ENCODE data around the gene FOXE3.

- TF ChIP-seq CTCF (IDR thresholded peaks at IDR 0.05 in 4 of 5, conservative IDR thresholded peaks at IDR 0.05 in 1 of 5), result peak in 4 of 5 experiments; percentile 27 to 46 (median 34)
- no peak for TF ChIP-seq POLR2A (IDR thresholded peaks at IDR 0.05)
Observed at GRCh38 chr1:47449822-47450552, 33.9 kb downstream of the FOXE3 start.

Data from gastrocnemius medialis (tissue), 4 donors.